Hematopoietic multipotent progenitor cell treated with erythropoietin and hydrocortisone succinate and interleukin-3 and kit ligand, for 15 days (in vitro differentiated cells): ENCODE measurements around the gene TCTA.

Experiments used
- DNase-seq: peaks from one replicate; pipeline ENCODE4 v3.0.0-alpha.2; 2015; ENCODE audit warnings: low spot score

The TCTA gene

GRCh38 chr3:49410846-49411534 lies 1.2 kb upstream of the TCTA start:
- DNase-seq, result peak; percentile 45

- no peak for DNase-seq
These were observed 672 bp upstream of the TCTA start for GRCh38 chr3:49411535-49411967.

- DNase-seq, result no peak
These were observed 562 bp downstream of the TCTA start for GRCh38 chr3:49412632-49413337.

GRCh38 chr3:49413338-49413734 lies 1.1 kb downstream of the TCTA start:
- DNase-seq, result no peak

- no peak for DNase-seq
These were observed 2.5 kb downstream of the TCTA start for GRCh38 chr3:49414753-49415152.

- DNase-seq, result no peak
These were observed 3.8 kb downstream of the TCTA start for GRCh38 chr3:49415931-49416601.

- DNase-seq, result no peak
These were observed 4.6 kb downstream of the TCTA start for GRCh38 chr3:49416867-49417266.

- DNase-seq, result no peak
These were observed 5.4 kb downstream of the TCTA start for GRCh38 chr3:49417516-49418120.

- DNase-seq, result no peak
These were observed 9.7 kb downstream of the TCTA start for GRCh38 chr3:49421890-49422378.

GRCh38 chr3:49422379-49423248 lies 10.4 kb downstream of the TCTA start, which contains the start of gene AMT:
Gene AMT (minus strand): TSS chr3:49422473. CDS start chr3:49422450, 23 bp downstream.
- no peak for DNase-seq

GRCh38 chr3:49424816-49425215 lies 12.6 kb downstream of the TCTA start:
- no peak for DNase-seq

- no peak for DNase-seq
These were observed 15.4 kb downstream of the TCTA start for GRCh38 chr3:49427586-49427985.

- no peak for DNase-seq
These were observed 16.5 kb downstream of the TCTA start for GRCh38 chr3:49428752-49429080.

- no peak for DNase-seq
These were observed 22.5 kb downstream of the TCTA start for GRCh38 chr3:49434731-49435130.

GRCh38 chr3:49445391-49445790 lies 33.2 kb downstream of the TCTA start:
- DNase-seq, result no peak

GRCh38 chr3:49453621-49454020 lies 41.4 kb downstream of the TCTA start:
- no peak for DNase-seq

GRCh38 chr3:49454458-49454857 lies 42.2 kb downstream of the TCTA start:
- DNase-seq, result no peak

GRCh38 chr3:49454898-49455681 lies 42.9 kb downstream of the TCTA start:
- DNase-seq, result no peak

- DNase-seq, result no peak
These were observed 44.2 kb downstream of the TCTA start for GRCh38 chr3:49456466-49456865.

GRCh38 chr3:49460188-49460890 lies 48.1 kb downstream of the TCTA start:
- no peak for DNase-seq
